PC-3 (cell line): ENCODE results near the gene PMF1.

Experiments
- CTCF ChIP-seq: fragments of 300-600 bp; sonication (generic); conservative IDR thresholded peaks from 2 replicates; pipeline ENCODE4 v1.5.1; 2017; ENCODE audit warnings: antibody characterized with exemption, low read depth, mild to moderate bottlenecking, low read length
- EZH2 ChIP-seq: fragments of 300-600 bp; sonication (generic); IDR thresholded peaks from one replicate; pipeline ENCODE4 v1.6.1; 2017; ENCODE audit warnings: antibody characterized with exemption, mild to moderate bottlenecking, low read length; ENCODE audit not compliant: unreplicated experiment

GRCh38 chr1:156213644-156213966 lies 798 bp downstream of the PMF1 start:
- TF ChIP-seq CTCF = no peak
- TF ChIP-seq EZH2 = no peak
